SU-DHL-6 (cell line): ENCODE data around the gene CFHR4.

Experiments used
- CTCF ChIP-seq: fragments of 200-600 bp; sonication (generic); IDR thresholded peaks from one replicate; pipeline ENCODE4 v1.5.1; 2017; ENCODE audit warnings: antibody characterized with exemption, mild to moderate bottlenecking, low read length, moderate library complexity; ENCODE audit not compliant: insufficient read depth, poor library complexity, severe bottlenecking
- EZH2phosphoT487 ChIP-seq: fragments of 200-600 bp; sonication (generic), shearing (Covaris generic); conservative IDR thresholded peaks from 2 replicates; pipeline ENCODE4 v1.6.1; 2018; ENCODE audit warnings: mild to moderate bottlenecking, antibody characterized with exemption, low read length, moderate library complexity, mixed read lengths

- TF ChIP-seq CTCF, result no peak
- TF ChIP-seq EZH2phosphoT487, result no peak
These were observed 29.0 kb upstream of the CFHR4 start for GRCh38 chr1:196858811-196859210.
